Rectal smooth muscle tissue (tissue), 1 donor: ENCODE results near the gene TEX44.
A peak's percentile ranks its signal among the peaks of the same experiment; 100 is the strongest.

Experiments
- H3K27ac ChIP-seq: one replicate; pipeline ENCODE4 v1.7.0; 2013; ENCODE audit warnings: low read depth, low read length, inconsistent platforms
- H3K27me3 ChIP-seq: one replicate; pipeline ENCODE4 v1.7.0; 2013; ENCODE audit warnings: low read length; ENCODE audit not compliant: control insufficient read depth, insufficient read depth
- H3K36me3 ChIP-seq: one replicate; pipeline ENCODE4 v1.7.0; 2013; ENCODE audit warnings: low read length; ENCODE audit not compliant: control insufficient read depth, insufficient read depth
- H3K4me1 ChIP-seq: one replicate; pipeline ENCODE4 v1.7.0; 2013; ENCODE audit warnings: low read length; ENCODE audit not compliant: control insufficient read depth, insufficient read depth
- H3K4me3 ChIP-seq: one replicate; pipeline ENCODE4 v1.7.0; 2013; ENCODE audit warnings: low read length
- H3K9ac ChIP-seq: one replicate; pipeline ENCODE4 v1.7.0; 2013; ENCODE audit warnings: low read length

The TEX44 gene

DNA sequence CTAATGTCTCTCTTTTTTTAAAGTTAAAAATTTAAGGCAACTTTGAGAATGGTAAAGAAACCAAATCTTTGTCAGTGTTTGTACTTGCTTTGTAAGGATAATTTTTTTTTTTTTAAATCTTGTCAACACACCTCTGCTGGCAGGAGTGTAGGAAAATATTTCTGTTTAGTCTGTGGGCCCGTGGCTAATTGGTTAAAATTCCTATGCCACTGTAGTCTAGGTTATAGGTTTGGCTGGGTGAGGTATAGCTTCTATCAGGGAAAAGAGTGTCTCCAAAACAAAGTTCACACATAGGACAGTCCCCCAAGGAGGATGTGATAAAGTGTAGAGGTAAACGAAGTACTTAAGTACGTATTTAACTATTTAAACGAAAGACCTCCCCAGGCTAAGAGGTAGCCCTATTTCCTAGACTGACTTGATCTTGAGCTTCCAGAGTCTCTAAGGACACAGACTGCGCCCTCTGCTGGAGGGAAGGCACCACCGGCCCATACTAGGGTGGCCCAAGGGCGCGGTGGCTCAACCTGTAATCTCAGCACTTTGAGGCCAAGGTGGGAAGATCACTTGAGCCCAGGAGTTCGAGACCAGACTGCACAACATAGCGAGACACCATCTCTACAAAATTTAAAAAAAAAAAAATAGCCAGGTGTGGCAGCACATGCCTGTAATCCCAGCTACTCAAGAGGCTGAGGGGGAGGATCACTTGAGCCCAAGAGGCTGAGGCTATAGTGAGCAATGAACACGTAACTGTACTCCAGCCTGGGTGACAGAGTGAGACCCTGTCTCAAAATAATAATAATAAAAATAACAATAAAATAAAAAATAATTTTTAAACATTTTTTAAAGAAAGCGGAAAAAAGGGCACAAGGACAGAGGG, 8.9 kb downstream of the TEX44 start:
- Histone ChIP-seq H3K36me3 (no peaks in the 10 kb centered on the region), H3K9ac (no peak overlapping the region), H3K27me3 (no peaks in the 10 kb centered on the region), H3K4me3 (no peak overlapping the region), H3K4me1 (peaks cover 33% of the 10 kb centered on the region), H3K27ac (peak overlapping the region; percentile 10)

DNA sequence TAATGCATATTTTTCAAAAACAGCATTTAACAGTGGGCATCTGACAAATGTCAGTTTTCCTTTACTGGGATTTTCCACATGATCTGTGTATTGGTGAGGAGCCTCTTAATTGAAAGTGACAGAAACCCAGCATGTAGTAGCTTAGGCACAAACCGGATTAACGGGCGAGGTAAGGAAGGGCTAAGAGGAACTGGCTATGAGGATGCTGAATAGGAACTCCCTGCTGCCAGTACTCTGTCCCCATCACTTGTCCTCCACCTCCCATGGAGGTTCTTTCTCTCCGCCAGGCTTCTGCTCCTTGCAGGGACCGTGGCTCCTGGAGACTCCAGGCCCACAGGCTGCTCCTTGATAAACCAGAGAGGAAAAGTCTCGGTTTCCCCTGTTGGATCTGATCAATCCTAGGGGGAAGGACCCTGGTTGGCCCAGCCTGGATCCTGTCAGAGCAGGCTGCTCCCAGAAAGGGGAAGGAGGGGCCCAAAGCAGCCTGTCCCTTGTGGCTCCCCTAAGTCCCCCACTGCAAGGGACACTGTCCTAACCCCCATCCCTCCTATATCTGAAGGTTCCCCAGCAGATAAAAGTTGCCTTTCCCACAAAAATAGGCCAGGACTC, 10.3 kb downstream of the TEX44 start:
- peak overlapping the region; percentile 98 for H3K27ac ChIP-seq
- H3K4me1 ChIP-seq, result peaks cover 31% of the 10 kb centered on the region
- peak overlapping the region; percentile 23 for H3K4me3 ChIP-seq
- no peaks in the 10 kb centered on the region for H3K36me3 ChIP-seq
- no peaks in the 10 kb centered on the region for H3K27me3 ChIP-seq
- H3K9ac ChIP-seq, result peak overlapping the region; percentile 34

DNA sequence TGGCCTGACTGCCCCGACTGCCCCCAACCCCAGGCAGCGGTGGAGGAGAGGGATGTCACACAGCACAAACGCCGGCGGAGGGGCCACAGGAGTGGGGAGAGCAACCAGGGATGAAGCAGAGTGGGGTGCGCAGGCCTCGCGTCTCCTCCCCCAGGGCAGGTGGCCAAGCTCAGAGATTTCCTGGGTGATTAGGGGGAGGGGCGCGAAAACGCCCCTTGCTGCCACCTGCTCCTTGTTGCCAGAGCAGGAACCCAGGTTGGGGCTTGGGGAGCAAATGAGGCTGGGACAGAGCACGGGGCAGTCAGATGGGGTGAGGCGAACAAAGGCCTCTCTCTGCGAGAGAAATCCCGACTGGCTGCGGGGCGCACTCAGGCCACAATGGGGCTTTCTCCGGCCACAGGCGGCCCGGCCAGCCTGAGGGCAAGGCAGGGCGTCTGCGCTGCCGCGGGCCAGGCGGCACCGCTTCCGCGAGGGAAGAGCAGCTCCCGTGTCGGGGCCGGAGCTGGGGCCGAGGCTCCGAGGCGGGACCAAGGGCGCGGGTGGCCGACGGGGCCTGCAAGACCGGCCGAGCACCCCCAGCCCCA, 11.5 kb downstream of the TEX44 start:
- no peaks in the 10 kb centered on the region for H3K27me3 ChIP-seq
- H3K27ac ChIP-seq, result peak overlapping the region; percentile 98
- H3K36me3 ChIP-seq, result no peaks in the 10 kb centered on the region
- H3K4me1 ChIP-seq, result peaks cover 31% of the 10 kb centered on the region
- H3K4me3 ChIP-seq, result peak overlapping the region; percentile 74
- peak overlapping the region; percentile 95 for H3K9ac ChIP-seq

DNA sequence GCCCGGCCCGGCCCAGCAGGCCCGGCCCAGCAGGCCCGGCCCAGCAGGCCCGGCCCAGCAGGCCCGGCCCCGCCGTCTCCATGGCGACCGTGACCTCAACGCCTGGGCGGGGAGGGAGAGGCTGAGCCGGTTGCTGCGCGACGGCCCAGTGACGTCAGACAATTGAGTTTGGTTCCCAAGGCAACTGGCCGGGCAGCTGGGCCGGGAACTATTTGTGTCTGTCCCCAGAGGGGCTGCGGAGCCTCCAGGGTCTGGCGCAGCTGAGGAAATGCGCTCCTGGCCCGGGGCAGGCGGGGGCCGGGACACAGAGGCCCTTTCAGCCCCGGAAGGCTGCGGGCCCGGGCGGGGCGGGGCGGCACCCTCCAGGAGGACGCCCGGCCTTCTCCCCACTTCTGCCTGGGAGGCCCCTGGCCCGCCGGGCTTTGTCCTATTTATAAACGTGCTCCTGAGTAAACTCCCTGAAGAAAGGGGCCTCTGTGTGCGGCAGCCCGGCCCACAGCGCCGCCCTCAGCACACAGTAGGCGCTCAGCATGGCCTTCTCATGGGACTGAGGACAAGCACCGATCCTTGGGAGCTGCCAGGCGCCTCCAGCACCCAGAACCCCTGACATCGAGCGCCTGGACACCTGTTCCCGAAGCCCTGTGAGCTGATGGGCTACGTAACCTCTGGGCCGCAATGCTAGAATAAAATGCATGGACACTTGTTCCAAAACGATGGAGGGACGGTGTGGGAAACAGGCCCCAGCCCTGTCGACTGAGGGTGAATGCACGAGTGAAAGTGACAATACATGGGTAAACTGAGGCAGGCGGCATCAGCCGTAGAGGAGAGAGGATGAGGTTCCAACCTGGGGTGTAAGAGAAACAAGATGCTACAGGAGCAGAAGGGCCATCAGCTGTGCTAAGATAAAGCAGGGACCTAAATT, 12.3 kb downstream of the TEX44 start:
- no peaks in the 10 kb centered on the region for H3K36me3 ChIP-seq
- H3K9ac ChIP-seq, result peak overlapping the region; percentile 75
- H3K27me3 ChIP-seq, result no peaks in the 10 kb centered on the region
- peak overlapping the region; percentile 98 for H3K27ac ChIP-seq
- H3K4me1 ChIP-seq, result peaks cover 31% of the 10 kb centered on the region
- peak overlapping the region; percentile 74 for H3K4me3 ChIP-seq

DNA sequence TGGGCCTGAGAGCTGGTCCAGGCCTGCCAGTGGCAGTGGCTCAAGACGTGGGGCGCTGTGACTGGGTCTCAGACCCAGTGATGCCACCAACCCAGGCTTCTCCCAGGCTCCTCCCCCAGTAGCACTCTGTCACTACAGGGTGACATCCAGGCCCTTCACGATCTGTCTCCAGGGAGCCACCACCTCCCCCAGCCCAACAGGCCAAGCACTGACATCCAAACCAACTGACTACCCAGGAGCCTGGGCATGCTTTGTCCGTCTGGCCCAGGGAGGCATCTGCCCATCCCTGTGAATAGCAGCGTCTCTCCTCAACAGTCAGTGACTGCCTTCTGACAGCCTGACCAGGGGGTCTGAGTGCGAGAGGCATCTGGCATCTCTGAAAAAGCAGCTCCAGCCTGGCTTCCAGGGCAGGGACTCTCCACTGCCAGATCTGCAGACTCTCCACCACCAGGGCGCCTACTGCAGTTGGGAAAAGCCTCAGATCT, 13.0 kb downstream of the TEX44 start:
- Histone ChIP-seq H3K36me3 (no peaks in the 10 kb centered on the region), H3K4me1 (peaks cover 31% of the 10 kb centered on the region), H3K27me3 (no peaks in the 10 kb centered on the region), H3K4me3 (peak overlapping the region; percentile 60), H3K9ac (peak overlapping the region; percentile 19), H3K27ac (peak overlapping the region; percentile 98)

DNA sequence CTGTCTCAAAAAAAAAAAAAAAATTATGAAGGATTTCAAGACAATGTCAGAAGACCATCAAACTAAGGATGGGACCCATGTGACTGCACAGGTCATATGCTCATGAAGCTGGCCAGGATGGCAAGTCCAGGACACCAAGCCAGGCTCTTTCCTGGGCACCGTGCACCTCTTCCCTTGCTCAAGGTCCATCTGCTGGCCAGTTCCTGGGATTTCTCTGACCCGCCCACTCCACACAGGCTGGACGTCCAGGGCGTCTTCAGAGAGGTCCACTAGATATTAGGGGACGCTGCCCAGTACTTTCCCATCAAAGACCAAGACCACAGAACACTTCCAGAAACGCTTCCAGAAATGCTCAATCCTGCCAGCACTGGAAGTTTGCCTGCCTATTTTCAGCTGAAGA, 14.3 kb downstream of the TEX44 start:
- Histone ChIP-seq H3K36me3 (no peaks in the 10 kb centered on the region), H3K4me3 (no peak overlapping the region), H3K9ac (no peak overlapping the region), H3K27me3 (no peaks in the 10 kb centered on the region), H3K4me1 (peaks cover 33% of the 10 kb centered on the region), H3K27ac (peak overlapping the region; percentile 1)

DNA sequence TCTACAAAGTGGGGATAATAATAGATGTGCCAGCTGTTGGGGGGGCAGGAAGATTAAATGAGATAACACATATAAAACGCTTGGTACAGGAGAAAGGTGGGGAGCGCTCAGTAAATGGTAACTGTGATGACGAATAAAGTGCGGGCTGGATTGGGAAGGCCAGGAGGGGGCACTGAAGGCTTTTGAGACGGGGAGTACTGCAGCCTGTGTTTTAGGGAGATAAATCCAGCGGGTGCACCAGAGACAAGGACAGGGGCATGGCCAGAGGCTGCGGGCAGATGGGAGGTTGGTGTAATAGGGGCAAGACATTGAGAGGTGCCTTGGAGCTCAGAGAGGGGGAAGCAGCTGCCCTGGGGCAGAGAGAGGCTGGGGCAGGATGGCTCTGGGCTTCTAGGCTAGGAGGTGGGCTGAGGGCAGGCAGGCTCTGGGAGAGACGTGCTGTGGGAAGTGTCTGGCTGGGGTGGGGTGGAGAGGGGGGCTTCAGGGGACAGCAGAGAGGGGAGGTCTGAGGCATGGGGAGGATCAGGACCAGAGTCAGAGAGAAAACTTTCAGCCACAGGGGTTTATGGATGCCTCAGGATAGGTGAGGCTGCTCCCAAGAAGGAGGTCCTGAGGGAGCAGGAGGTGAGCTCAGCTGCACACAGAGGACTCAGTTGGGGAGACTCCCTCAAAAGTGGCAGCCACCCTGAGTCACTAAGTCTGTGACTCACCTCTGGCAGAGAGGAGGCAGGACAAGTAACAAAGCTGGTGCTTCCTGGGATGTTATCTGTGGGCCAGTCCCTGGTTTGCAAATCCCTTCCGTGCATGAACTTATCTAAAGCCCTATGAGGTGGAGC, 18.8 kb downstream of the TEX44 start:
- Histone ChIP-seq H3K27me3 (no peaks in the 10 kb centered on the region), H3K4me1 (peaks cover 30% of the 10 kb centered on the region), H3K4me3 (no peak overlapping the region), H3K9ac (no peak overlapping the region), H3K36me3 (no peaks in the 10 kb centered on the region), H3K27ac (peak overlapping the region; percentile 99)

DNA sequence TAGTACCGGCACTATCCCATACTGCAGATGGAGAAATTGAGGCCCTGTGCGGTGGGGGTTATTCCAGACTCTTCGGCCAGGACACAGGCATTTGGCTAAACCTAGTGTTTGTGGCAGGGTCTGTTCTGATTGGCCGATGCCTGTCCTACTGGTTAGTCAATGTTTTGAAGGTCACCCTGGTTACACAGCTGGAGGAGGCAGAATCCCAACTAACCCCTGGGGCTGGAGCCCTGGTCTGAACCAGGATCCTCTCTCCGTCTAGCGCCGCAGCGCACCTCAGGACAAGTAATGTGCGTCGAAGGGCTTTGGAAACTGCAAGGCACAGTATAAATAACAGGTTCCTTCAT, 19.4 kb downstream of the TEX44 start:
- H3K27me3 ChIP-seq, result no peaks in the 10 kb centered on the region
- H3K4me1 ChIP-seq, result peaks cover 30% of the 10 kb centered on the region
- H3K27ac ChIP-seq, result peak overlapping the region; percentile 99
- no peaks in the 10 kb centered on the region for H3K36me3 ChIP-seq
- peak overlapping the region; percentile 1 for H3K4me3 ChIP-seq
- peak overlapping the region; percentile 35 for H3K9ac ChIP-seq

DNA sequence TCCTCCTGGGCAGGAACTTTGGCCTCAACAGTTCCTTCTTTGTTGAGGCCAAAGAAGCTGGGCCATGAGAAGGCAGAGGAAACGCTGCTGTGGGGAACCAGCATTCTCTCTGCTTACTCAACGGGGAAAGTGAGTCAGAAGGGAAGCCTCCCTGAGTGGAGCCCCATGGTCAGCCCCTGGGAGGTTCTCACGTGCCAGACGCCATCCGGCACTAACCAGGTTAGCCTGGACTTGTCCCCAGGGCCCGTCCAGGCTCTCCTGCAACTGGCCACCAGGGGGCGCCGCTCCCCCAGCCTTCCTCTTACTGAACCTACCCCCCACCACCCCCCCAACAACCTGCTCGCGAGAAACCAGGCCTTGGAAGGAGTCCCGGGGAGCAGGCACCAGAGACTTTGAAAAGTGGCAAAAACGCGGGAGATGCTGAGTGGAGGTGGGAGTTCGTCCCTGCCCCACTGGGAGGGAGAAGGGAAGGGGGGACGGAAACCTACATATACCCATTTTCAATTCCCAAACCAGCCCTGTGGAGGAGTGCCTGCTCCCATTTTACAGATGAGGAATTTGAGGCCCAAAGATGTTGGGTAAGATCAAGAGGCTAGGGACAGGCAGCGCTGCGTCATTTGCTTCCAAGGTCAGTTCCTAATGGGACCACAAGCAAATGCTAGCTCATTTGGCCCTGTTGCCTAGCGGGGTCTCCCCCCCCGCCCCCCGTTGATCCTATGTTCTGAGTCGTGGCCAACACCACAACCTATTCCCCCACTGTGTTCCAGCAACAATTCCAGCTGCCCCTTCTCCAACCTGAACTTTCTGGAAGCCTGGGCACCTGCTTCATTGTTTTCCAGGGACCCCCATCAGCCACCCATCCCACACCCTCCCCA, 20.0 kb downstream of the TEX44 start:
- H3K4me1 ChIP-seq, result peaks cover 30% of the 10 kb centered on the region
- H3K27ac ChIP-seq, result peak overlapping the region; percentile 99
- no peaks in the 10 kb centered on the region for H3K27me3 ChIP-seq
- peak overlapping the region; percentile 35 for H3K9ac ChIP-seq
- H3K4me3 ChIP-seq, result peak overlapping the region; percentile 55
- no peaks in the 10 kb centered on the region for H3K36me3 ChIP-seq

DNA sequence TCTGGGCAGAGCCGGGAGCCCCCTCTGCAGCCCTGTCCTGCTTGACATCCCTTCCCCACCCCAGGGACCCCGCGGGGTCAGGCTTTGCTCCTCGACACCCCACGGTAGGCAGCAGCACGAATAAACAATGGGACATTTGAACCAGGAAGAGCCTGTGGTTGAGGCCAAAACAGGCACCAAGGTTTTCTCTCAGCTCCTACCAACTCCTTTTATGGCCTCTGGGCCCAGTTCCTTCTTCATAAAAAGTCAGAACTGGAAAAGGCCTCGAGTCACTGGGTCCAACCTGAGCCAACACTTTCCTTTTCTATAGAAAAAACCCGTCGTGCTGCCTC, 20.6 kb downstream of the TEX44 start:
- no peaks in the 10 kb centered on the region for H3K27me3 ChIP-seq
- no peaks in the 10 kb centered on the region for H3K36me3 ChIP-seq
- H3K27ac ChIP-seq, result peak overlapping the region; percentile 99
- no peak overlapping the region for H3K9ac ChIP-seq
- H3K4me3 ChIP-seq, result peak overlapping the region; percentile 55
- H3K4me1 ChIP-seq, result peaks cover 30% of the 10 kb centered on the region
